Ovary (tissue), 9 donors: ENCODE measurements around the gene PFN2. TPM values are rescaled to one million over a fixed set of nuclear protein-coding genes. Genes with fewer than 3 reads are reported as not detected.

ENCODE experiments used
- DNase-seq, 5 donors: peaks; one replicate each; pipeline ENCODE4 v3.0.0-alpha.2; 2019 to 2020
- H3K27ac ChIP-seq, 2 donors: fragments of 200-600 bp; one replicate each; pipeline versions ENCODE4 v1.5.1 to v1.8.0; 2019 to 2022
- H3K27me3 ChIP-seq: fragments of 200-600 bp; one replicate; pipeline ENCODE4 v1.8.0; 2022
- H3K36me3 ChIP-seq: fragments of 200-600 bp; sonication (generic); one replicate; pipeline ENCODE4 v1.5.1; 2019
- H3K4me1 ChIP-seq: one replicate; pipeline ENCODE4 v1.8.1; 2013; ENCODE audit warnings: mild to moderate bottlenecking, moderate library complexity; ENCODE audit not compliant: insufficient read depth
- H3K4me3 ChIP-seq: fragments of 200-600 bp; sonication (generic); one replicate; pipeline ENCODE4 v1.5.1; 2017
- H3K9me3 ChIP-seq, 2 donors: fragments of 200-600 bp in 1 of 2; sonication (generic) in 1 of 2; one replicate each; pipeline versions ENCODE4 v1.5.1 to v1.8.1; 2013 to 2019; ENCODE audit warnings: mild to moderate bottlenecking in 1 of 2, moderate library complexity in 1 of 2
- CTCF ChIP-seq, 3 donors: fragments of 450-650 bp in 2 of 3; fragments of 200-600 bp in 1 of 3; IDR thresholded peaks; one replicate each; pipeline versions ENCODE4 v1.5.1 to v1.8.0; 2016 to 2022; ENCODE audit warnings: antibody characterized with exemption in 3 of 3, mild to moderate bottlenecking in 1 of 3
- EP300 ChIP-seq: sonication (generic); formaldehyde crosslinking; IDR thresholded peaks from one replicate; pipeline ENCODE4 v1.6.1; 2017; ENCODE audit warnings: antibody characterized with exemption
- POLR2A ChIP-seq: fragments of 450-650 bp; IDR thresholded peaks from one replicate; pipeline ENCODE4 v1.6.1; 2017; ENCODE audit warnings: antibody characterized with exemption, mild to moderate bottlenecking, moderate library complexity
- WGBS, 3 donors: extraction: QIAGEN DNeasy Blood & Tissue Kit in 1 of 3; methylation state at CpG; one replicate each; pipeline versions ENCODE4 v1.1.5 to v1.1.7; 2013 to 2017; 5-methylcytosine and 5-hydroxymethylcytosine counted together
- intact Hi-C, 4 donors: fragments of 100-400 bp; cut with DNase I; formaldehyde crosslinking; loops; one replicate each; pipeline versions ENCODE4 v1.11.0 to v1.15.1; 2022 to 2023
- polyA plus RNA-seq, 2 donors: library from polyadenylated mRNA; stranded (reverse); fragments of 200-250 nt in 1 of 2; fragments of 350-450 nt in 1 of 2; fragmentation: Illumina TruSeq in 1 of 2; extraction: RNeasy Lipid Tissue Mini Kit (QIAGEN cat#74804) in 1 of 2; gene quantifications; one replicate each; pipeline ENCODE4 v1.2.3, GENCODE V29; 2013 to 2014
- total RNA-seq, 7 donors: library from RNA; depleted of rRNA in 2 of 7; stranded (reverse); fragments of >200 nt in 2 of 7; fragmentation: NEBNext Ultra II Directional in 3 of 7; extraction: Animal tissue kit (Norgen Biotek cat#: 25700) in 3 of 7; gene quantifications; one replicate each; pipeline versions ENCODE4 v1.1.0 to v1.2.4, GENCODE V29; 2016 to 2023
- donor health status: DM: no; HTN: no; CAD: no; lungs with moderate emphysema.
- donor health status: DM: no; HTN: no; CAD: no.
- donor health status: Bipolar disorder and iron deficiency.
- donor health status: DM: yes; HTN: yes; CAD: no.
- donor health status: DM: no; HTN: no; CAD: no.
- donor health status: DM: yes; HTN: yes; CAD: no.

The PFN2 gene
- total and polyA plus RNA-seq, 9 donors = 48.3 to 175 (median 88.9) TPM

GRCh38 chr3:150006794-150007193 is 36.1 kb upstream of the PFN2 start:
- no peaks in the 10 kb centered on the region for H3K27me3 ChIP-seq
- TF ChIP-seq EP300 (no peak), CTCF (IDR thresholded peaks at IDR 0.05) (no peak), POLR2A (no peak)
- H3K9me3 ChIP-seq = no peaks in the 10 kb centered on the region
- DNase-seq = no peak
- no peak overlapping the region for H3K4me3 ChIP-seq
- no peaks in the 10 kb centered on the region for H3K36me3 ChIP-seq
- intact Hi-C loops = no loop called here
- H3K4me1 ChIP-seq = no peaks in the 10 kb centered on the region
- no peak overlapping the region for H3K27ac ChIP-seq

- Histone ChIP-seq H3K27me3 (no peaks in the 10 kb centered on the region), H3K36me3 (no peaks in the 10 kb centered on the region), H3K4me3 (no peak overlapping the region), H3K4me1 (no peaks in the 10 kb centered on the region), H3K9me3 (no peaks in the 10 kb centered on the region), H3K27ac (no peak overlapping the region)
- 75 to 82% (median 79%) methylated on average over 4 of the region's 4 CpGs for WGBS, 3 donors
- DNase-seq = no peak
- intact Hi-C loops = no loop called here
- no peak for TF ChIP-seq CTCF (IDR thresholded peaks at IDR 0.05)
- no peak for TF ChIP-seq EP300
- no peak for TF ChIP-seq POLR2A
Measured at GRCh38 chr3:150005243-150006112, 34.8 kb upstream of the PFN2 start.

- Histone ChIP-seq H3K4me1 (no peaks in the 10 kb centered on the region), H3K36me3 (no peaks in the 10 kb centered on the region), H3K9me3 (no peaks in the 10 kb centered on the region), H3K4me3 (no peak overlapping the region), H3K27ac (no peak overlapping the region), H3K27me3 (no peaks in the 10 kb centered on the region)
- no peak for DNase-seq
- TF ChIP-seq POLR2A = no peak
- TF ChIP-seq CTCF (IDR thresholded peaks at IDR 0.05) = no peak
- no peak for TF ChIP-seq EP300
- intact Hi-C loops = no loop called here
Measured at GRCh38 chr3:150000641-150001040, 29.9 kb upstream of the PFN2 start.

- WGBS, 3 donors = 89 to 90% (median 89%) methylated on average over 4 of the region's 4 CpGs
- no peaks in the 10 kb centered on the region for H3K4me1 ChIP-seq
- H3K9me3 ChIP-seq = no peaks in the 10 kb centered on the region
- H3K27ac ChIP-seq = no peak overlapping the region
- no peaks in the 10 kb centered on the region for H3K36me3 ChIP-seq
- H3K4me3 ChIP-seq = no peak overlapping the region
- TF ChIP-seq EP300 = no peak
- TF ChIP-seq CTCF (IDR thresholded peaks at IDR 0.05) = no peak
- TF ChIP-seq POLR2A = no peak
- H3K27me3 ChIP-seq = no peaks in the 10 kb centered on the region
- DNase-seq = no peak
- intact Hi-C loops = no loop called here
Measured at GRCh38 chr3:149999421-149999820, 28.7 kb upstream of the PFN2 start.
